Measurements from ENCODE around the gene CHRNA4. TPM values are rescaled to one million over a fixed set of nuclear protein-coding genes. Genes with fewer than 3 reads are reported as not detected.

CHRNA4 gene
- total and polyA plus RNA-seq, 2 of the 4 experiments (the other 2 are of a cell fraction): not detected

- no peak overlapping the region for H2BK5ac ChIP-seq (ENCODE audit: low read depth, low read length, poor library complexity, severe bottlenecking)
- no peak overlapping the region for H2AK9ac ChIP-seq (replicated peaks; ENCODE audit: low read depth, low read length, poor library complexity)
- 88% methylated on average over 13 of the region's 35 CpGs; no CpG with 5 or more reads in 1 of the 2 experiments for WGBS, 2 experiments (ENCODE audit: extremely low coverage in 2 of 2, insufficient read length in 1 of 2)
- no peak for ATAC-seq (ENCODE audit: low read depth)
- H3K9me1 ChIP-seq (ENCODE audit: insufficient read depth, low read length): no peaks in the 10 kb centered on the region
- no peak overlapping the region for H3K27ac ChIP-seq (ENCODE audit: insufficient read depth, low read length)
- H3K14ac ChIP-seq (replicated peaks; ENCODE audit: low read depth, low read length): no peak overlapping the region
- H4K91ac ChIP-seq (ENCODE audit: insufficient read depth, low read depth, low read length): no peak overlapping the region
- H3K9me3 ChIP-seq (ENCODE audit: control insufficient read depth, insufficient read depth, low read length): no peaks in the 10 kb centered on the region
- no TSS peak for BruUV-seq (replicated peaks)
- no peaks in the 10 kb centered on the region for H3K79me1 ChIP-seq (ENCODE audit: low read depth in 1 of 2, low read length in 2 of 2)
- H2AFZ ChIP-seq (replicated peaks; ENCODE audit: low read length, poor library complexity): no peak overlapping the region
- H3K4me2 ChIP-seq (ENCODE audit: low read depth, low read length): no peak overlapping the region
- no peak overlapping the region for H4K8ac ChIP-seq (ENCODE audit: low read depth in 2 of 2, low read length in 2 of 2)
- ChIA-PET POLR2A (ENCODE audit: unreplicated experiment) (no interaction called here), CTCF (no interaction called here)
- H3K4me3 ChIP-seq (ENCODE audit: insufficient read depth, low read depth, low read length): no peak overlapping the region
- H3K4ac ChIP-seq (ENCODE audit: low read depth, low read length): no peak overlapping the region
- H3K27me3 ChIP-seq (ENCODE audit: control insufficient read depth, insufficient read depth, low read length): peaks cover 23% of the 10 kb centered on the region
- H3K9ac ChIP-seq (ENCODE audit: low read depth, low read length): no peak overlapping the region
- no peak overlapping the region for H2BK15ac ChIP-seq (ENCODE audit: low read depth, low read length)
- no peaks in the 10 kb centered on the region for H3K36me3 ChIP-seq (ENCODE audit: control insufficient read depth, insufficient read depth, low read length)
- TF ChIP-seq POLR2A (IDR thresholded peaks at IDR 0.05; ENCODE audit: low read depth, low read length) (no peak), RFX5 (IDR thresholded peaks at IDR 0.05; ENCODE audit: low read depth, low read length) (no peak), MAFK (IDR thresholded peaks at IDR 0.05; ENCODE audit: low read depth, low read length) (no peak), CTCF (conservative IDR thresholded peaks at IDR 0.05; ENCODE audit: low read depth, low read length) (no peak), MXI1 (IDR thresholded peaks at IDR 0.05; ENCODE audit: borderline replicate concordance, low read depth, low read length) (no peak), ELK1 (IDR thresholded peaks at IDR 0.05; ENCODE audit: borderline replicate concordance, low read depth, low read length) (no peak), RAD21 (IDR thresholded peaks at IDR 0.05; ENCODE audit: low read length) (no peak), MAZ (IDR thresholded peaks at IDR 0.05; ENCODE audit: borderline replicate concordance, low read depth, low read length) (no peak), NFE2L2 (IDR thresholded peaks at IDR 0.05; ENCODE audit: low read depth, low read length) (no peak)
- H3K23ac ChIP-seq (ENCODE audit: low read depth, low read length): no peak overlapping the region
- intact Hi-C loops (cut with micrococcal nuclease) (no loop called here), in situ Hi-C loops (cut with MboI; ENCODE audit: low sequenced_read_pairs) (no loop called here), dilution Hi-C loops (cut with HindIII; ENCODE audit: low sequenced_read_pairs, unreplicated experiment) (no loop called here)
- H2AK5ac ChIP-seq (ENCODE audit: low read depth, low read length): no peak overlapping the region
- H2BK20ac ChIP-seq (ENCODE audit: low read depth, low read length): no peak overlapping the region
- no peak overlapping the region for H3K18ac ChIP-seq (ENCODE audit: low read depth, low read length)
- H3K56ac ChIP-seq (ENCODE audit: extremely low read depth, insufficient read depth, low read length): no peak overlapping the region
- no peak for DNase-seq
- no peak overlapping the region for H4K5ac ChIP-seq (ENCODE audit: low read depth, low read length)
- H4K20me1 ChIP-seq (ENCODE audit: insufficient read depth, low read length): peaks cover 5% of the 10 kb centered on the region; the same call in 1 of the 2 replicates
- no peak overlapping the region for H2BK120ac ChIP-seq (ENCODE audit: low read depth, low read length)
- H3K4me1 ChIP-seq (ENCODE audit: control insufficient read depth, insufficient read depth, low read length): no peaks in the 10 kb centered on the region
Measured at GRCh38 chr20:63306673-63307537, 54.2 kb downstream of the CHRNA4 start.
